Measurements from ENCODE around the gene ACOXL. TPM values are rescaled to one million over a fixed set of nuclear protein-coding genes. Genes with fewer than 3 reads are reported as not detected.
"Not testable (repeated sequence)": the region's sequence is repeated elsewhere in the genome, so short reads cannot be mapped to it uniquely, and the experiment has no call there.

The ACOXL gene
- total and polyA plus RNA-seq, 5 donors from 2014 or later = 0.17 TPM; not detected in 4

DNA sequence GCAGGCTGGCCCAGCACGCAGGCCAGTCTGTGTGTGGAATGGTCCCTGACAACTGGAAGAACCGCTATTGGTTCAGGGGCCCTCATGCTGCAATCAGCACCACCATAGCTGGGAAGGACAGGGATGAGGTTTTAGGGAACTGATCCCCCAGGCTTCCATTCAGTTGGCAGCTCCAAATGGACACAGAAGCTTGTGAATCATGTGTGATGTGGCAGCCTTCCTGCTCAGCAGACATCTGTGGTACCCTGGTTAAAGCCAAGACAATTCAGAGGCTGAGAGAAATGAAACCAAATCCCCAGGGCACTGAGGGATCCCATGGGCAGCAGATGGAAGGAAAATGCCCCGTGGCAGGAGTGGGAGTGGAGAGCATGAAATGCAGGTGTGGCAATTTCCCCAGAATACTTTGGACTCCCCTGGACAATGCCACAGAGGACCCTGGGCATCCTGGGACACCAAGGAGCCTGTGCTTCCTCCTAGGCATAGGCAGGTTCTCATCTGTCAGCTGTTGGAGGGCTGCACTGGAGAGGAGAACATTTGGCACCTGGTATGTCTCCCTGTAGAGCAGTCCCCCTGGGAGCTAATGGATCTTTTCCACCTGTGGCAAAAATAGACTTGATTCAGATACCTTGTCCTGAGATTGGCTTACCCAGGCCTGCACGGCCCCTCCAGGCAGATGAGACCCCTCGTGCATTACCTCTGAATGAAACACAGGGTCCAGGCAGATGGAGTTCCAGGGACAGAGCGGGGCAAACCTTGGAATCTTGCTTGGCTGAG is 226.2 kb downstream of the ACOXL start:
- H3K27ac ChIP-seq (ENCODE audit: insufficient read depth, low read length, poor library complexity, severe bottlenecking) = no peak overlapping the region
- peaks cover 13% of the 10 kb centered on the region for H3K27me3 ChIP-seq (ENCODE audit: control insufficient read depth, insufficient read depth, low read length)
- peaks cover 22% of the 10 kb centered on the region for H3K27me3 Mint-ChIP-seq
- H3K4me1 ChIP-seq (ENCODE audit: control insufficient read depth, insufficient read depth, low read length, poor library complexity, severe bottlenecking) = no peaks in the 10 kb centered on the region
- H3K9me3 Mint-ChIP-seq = peaks cover 0 to 3% (median 0%) of the 10 kb centered on the region in 7 donors
- H3K9me3 ChIP-seq (ENCODE audit: control insufficient read depth in 2 of 2, low read length in 2 of 2) = no peaks in the 10 kb centered on the region
- H3K4me3 Mint-ChIP-seq = no peak overlapping the region
- no peaks in the 10 kb centered on the region for H3K36me3 ChIP-seq (ENCODE audit: control insufficient read depth, insufficient read depth, low read length)
- no peak overlapping the region for H3K4me3 ChIP-seq (ENCODE audit: low read depth, low read length)
- no peaks in the 10 kb centered on the region for H3K4me1 Mint-ChIP-seq
- no peak overlapping the region for H3K27ac Mint-ChIP-seq
- H3K36me3 Mint-ChIP-seq = no peaks in the 10 kb centered on the region
- DNase-seq (no peak), ATAC-seq (ENCODE audit: low read depth in 2 of 2) (no peak)

GRCh38 chr2:110959198-110959597 is 226.8 kb downstream of the ACOXL start:
- Histone ChIP-seq H3K27me3 (ENCODE audit: control insufficient read depth, insufficient read depth, low read length) (peaks cover 15% of the 10 kb centered on the region), H3K27ac (ENCODE audit: insufficient read depth, low read length, poor library complexity, severe bottlenecking) (no peak overlapping the region), H3K36me3 (ENCODE audit: control insufficient read depth, insufficient read depth, low read length) (no peaks in the 10 kb centered on the region), H3K4me3 (ENCODE audit: low read depth, low read length) (no peak overlapping the region), H3K9me3 (ENCODE audit: control insufficient read depth in 2 of 2, low read length in 2 of 2) (no peaks in the 10 kb centered on the region), H3K4me1 (ENCODE audit: control insufficient read depth, insufficient read depth, low read length, poor library complexity, severe bottlenecking) (no peaks in the 10 kb centered on the region)
- peaks cover 0 to 3% (median 0%) of the 10 kb centered on the region in 7 donors for H3K9me3 Mint-ChIP-seq
- H3K4me3 Mint-ChIP-seq = no peak overlapping the region
- no peak for DNase-seq
- no peaks in the 10 kb centered on the region for H3K36me3 Mint-ChIP-seq
- ATAC-seq (ENCODE audit: low read depth in 2 of 2) = no peak
- no peak overlapping the region for H3K27ac Mint-ChIP-seq
- peaks cover 19% of the 10 kb centered on the region for H3K27me3 Mint-ChIP-seq
- no peaks in the 10 kb centered on the region for H3K4me1 Mint-ChIP-seq

DNA sequence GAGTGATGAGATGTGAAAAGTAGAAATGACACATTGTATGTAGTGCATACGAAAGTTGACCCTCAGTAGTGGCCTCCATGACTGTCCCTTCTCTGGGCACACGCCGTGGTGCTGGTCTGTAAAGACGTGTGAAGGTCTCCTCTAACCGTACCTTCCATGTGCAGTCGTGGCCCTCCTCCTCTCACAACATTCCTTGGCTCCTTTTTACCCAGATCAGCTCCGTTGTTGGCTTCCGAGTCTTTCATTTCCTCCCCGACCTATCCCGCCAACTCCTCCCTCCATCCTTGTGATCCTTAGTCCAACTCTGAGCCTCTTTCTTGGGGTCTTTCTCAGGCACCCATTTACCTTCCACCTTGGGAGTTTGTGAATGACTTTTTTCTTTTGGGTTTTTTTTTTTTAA is 227.9 kb downstream of the ACOXL start:
- no peaks in the 10 kb centered on the region for H3K36me3 ChIP-seq (ENCODE audit: control insufficient read depth, insufficient read depth, low read length)
- H3K4me1 ChIP-seq (ENCODE audit: control insufficient read depth, insufficient read depth, low read length, poor library complexity, severe bottlenecking) = no peaks in the 10 kb centered on the region
- no peaks in the 10 kb centered on the region for H3K9me3 ChIP-seq (ENCODE audit: control insufficient read depth in 2 of 2, low read length in 2 of 2)
- H3K27ac ChIP-seq (ENCODE audit: insufficient read depth, low read length, poor library complexity, severe bottlenecking) = no peak overlapping the region
- Mint-ChIP-seq H3K27me3 (peaks cover 19% of the 10 kb centered on the region), H3K36me3 (no peaks in the 10 kb centered on the region), H3K27ac (no peak overlapping the region), H3K9me3 (peaks cover 0 to 5% (median 0%) of the 10 kb centered on the region in 7 donors), H3K4me3 (no peak overlapping the region), H3K4me1 (no peaks in the 10 kb centered on the region)
- H3K27me3 ChIP-seq (ENCODE audit: control insufficient read depth, insufficient read depth, low read length) = peaks cover 15% of the 10 kb centered on the region
- ATAC-seq (ENCODE audit: low read depth in 2 of 2) (no peak), DNase-seq (no peak)
- no peak overlapping the region for H3K4me3 ChIP-seq (ENCODE audit: low read depth, low read length)

DNA sequence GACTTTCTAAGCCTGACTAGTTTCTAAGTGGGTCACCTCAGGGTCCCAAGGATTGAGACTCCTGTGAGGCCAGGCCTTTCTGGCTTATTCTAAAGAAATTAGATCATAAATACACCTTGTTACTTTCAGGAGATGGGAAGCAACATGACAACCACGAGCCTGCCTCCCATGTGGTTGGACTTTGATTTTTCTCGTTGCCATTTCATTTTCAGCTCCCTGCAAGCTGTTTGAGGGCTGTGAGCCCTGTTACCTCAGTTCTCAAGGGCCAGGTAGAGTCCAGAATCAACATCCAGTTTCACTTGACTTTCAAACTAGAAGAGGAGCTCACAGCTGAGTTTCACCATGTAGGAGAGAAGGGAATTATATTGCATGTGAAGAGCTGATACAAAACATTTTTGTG is 228.6 kb downstream of the ACOXL start:
- Mint-ChIP-seq H3K9me3 (peaks cover 0 to 5% (median 0%) of the 10 kb centered on the region in 7 donors), H3K27me3 (peaks cover 24% of the 10 kb centered on the region), H3K4me1 (no peaks in the 10 kb centered on the region), H3K27ac (no peak overlapping the region), H3K4me3 (no peak overlapping the region), H3K36me3 (no peaks in the 10 kb centered on the region)
- Histone ChIP-seq H3K9me3 (ENCODE audit: control insufficient read depth in 2 of 2, low read length in 2 of 2) (no peaks in the 10 kb centered on the region), H3K36me3 (ENCODE audit: control insufficient read depth, insufficient read depth, low read length) (no peaks in the 10 kb centered on the region), H3K27ac (ENCODE audit: insufficient read depth, low read length, poor library complexity, severe bottlenecking) (no peak overlapping the region), H3K4me3 (ENCODE audit: low read depth, low read length) (no peak overlapping the region), H3K4me1 (ENCODE audit: control insufficient read depth, insufficient read depth, low read length, poor library complexity, severe bottlenecking) (no peaks in the 10 kb centered on the region), H3K27me3 (ENCODE audit: control insufficient read depth, insufficient read depth, low read length) (peaks cover 15% of the 10 kb centered on the region)
- no peak for ATAC-seq (ENCODE audit: low read depth in 2 of 2)
- no peak for DNase-seq

DNA sequence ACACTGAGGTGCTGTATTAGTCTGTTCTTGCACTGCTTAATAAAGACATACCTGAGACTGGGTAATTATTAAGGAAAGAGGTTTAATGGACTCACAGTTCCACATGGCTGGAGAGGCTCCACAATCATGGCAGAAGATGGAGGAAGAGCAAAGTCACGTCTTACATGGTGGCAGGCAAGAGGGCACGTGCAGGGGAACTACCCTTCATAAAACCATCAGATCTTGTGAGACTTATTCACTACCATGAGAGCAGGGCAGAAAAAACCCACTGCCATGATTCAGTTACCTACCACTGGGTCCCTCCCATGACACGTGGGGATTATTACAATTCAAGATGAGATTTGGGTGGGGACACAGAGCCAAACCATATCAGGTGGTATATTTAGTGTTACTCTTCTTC is 229.3 kb downstream of the ACOXL start:
- not testable (repeated sequence) for H3K27ac Mint-ChIP-seq; H3K4me3 Mint-ChIP-seq; H3K4me1 ChIP-seq (ENCODE audit: control insufficient read depth, insufficient read depth, low read length, poor library complexity, severe bottlenecking); H3K4me1 Mint-ChIP-seq; H3K36me3 Mint-ChIP-seq; H3K27ac ChIP-seq (ENCODE audit: insufficient read depth, low read length, poor library complexity, severe bottlenecking); DNase-seq; ATAC-seq (ENCODE audit: low read depth in 2 of 2); H3K9me3 ChIP-seq (ENCODE audit: control insufficient read depth in 2 of 2, low read length in 2 of 2); H3K36me3 ChIP-seq (ENCODE audit: control insufficient read depth, insufficient read depth, low read length); H3K4me3 ChIP-seq (ENCODE audit: low read depth, low read length); H3K9me3 Mint-ChIP-seq
- peaks cover 24% of the 10 kb centered on the region for H3K27me3 Mint-ChIP-seq
- peaks cover 15% of the 10 kb centered on the region for H3K27me3 ChIP-seq (ENCODE audit: control insufficient read depth, insufficient read depth, low read length)

GRCh38 chr2:110969696-110970095 is 237.3 kb downstream of the ACOXL start:
- Mint-ChIP-seq H3K4me3 (no peak overlapping the region), H3K4me1 (no peaks in the 10 kb centered on the region), H3K36me3 (no peaks in the 10 kb centered on the region), H3K9me3 (peaks cover 0 to 16% (median 3%) of the 10 kb centered on the region in 7 donors), H3K27ac (peak overlapping the region in 1 of 3 donors; percentile 7), H3K27me3 (peaks cover 41% of the 10 kb centered on the region)
- no peaks in the 10 kb centered on the region for H3K36me3 ChIP-seq (ENCODE audit: control insufficient read depth, insufficient read depth, low read length)
- no peak overlapping the region for H3K27ac ChIP-seq (ENCODE audit: insufficient read depth, low read length, poor library complexity, severe bottlenecking)
- no peaks in the 10 kb centered on the region for H3K9me3 ChIP-seq (ENCODE audit: control insufficient read depth in 2 of 2, low read length in 2 of 2)
- H3K4me3 ChIP-seq (ENCODE audit: low read depth, low read length) = no peak overlapping the region
- H3K27me3 ChIP-seq (ENCODE audit: control insufficient read depth, insufficient read depth, low read length) = peaks cover 10% of the 10 kb centered on the region
- no peak for ATAC-seq (ENCODE audit: low read depth in 2 of 2)
- no peaks in the 10 kb centered on the region for H3K4me1 ChIP-seq (ENCODE audit: control insufficient read depth, insufficient read depth, low read length, poor library complexity, severe bottlenecking)
- no peak for DNase-seq

GRCh38 chr2:110970201-110970600 is 237.8 kb downstream of the ACOXL start:
- H3K27ac Mint-ChIP-seq = no peak overlapping the region
- H3K27ac ChIP-seq (ENCODE audit: insufficient read depth, low read length, poor library complexity, severe bottlenecking) = no peak overlapping the region
- no peaks in the 10 kb centered on the region for H3K36me3 ChIP-seq (ENCODE audit: control insufficient read depth, insufficient read depth, low read length)
- no peaks in the 10 kb centered on the region for H3K4me1 ChIP-seq (ENCODE audit: control insufficient read depth, insufficient read depth, low read length, poor library complexity, severe bottlenecking)
- H3K9me3 Mint-ChIP-seq = peaks cover 0 to 16% (median 0%) of the 10 kb centered on the region in 7 donors
- DNase-seq (no peak), ATAC-seq (ENCODE audit: low read depth in 2 of 2) (no peak)
- H3K27me3 Mint-ChIP-seq = peaks cover 40% of the 10 kb centered on the region
- H3K4me1 Mint-ChIP-seq = no peaks in the 10 kb centered on the region
- H3K4me3 Mint-ChIP-seq = no peak overlapping the region
- no peaks in the 10 kb centered on the region for H3K9me3 ChIP-seq (ENCODE audit: control insufficient read depth in 2 of 2, low read length in 2 of 2)
- H3K4me3 ChIP-seq (ENCODE audit: low read depth, low read length) = no peak overlapping the region
- peaks cover 10% of the 10 kb centered on the region for H3K27me3 ChIP-seq (ENCODE audit: control insufficient read depth, insufficient read depth, low read length)
- H3K36me3 Mint-ChIP-seq = no peaks in the 10 kb centered on the region

DNA sequence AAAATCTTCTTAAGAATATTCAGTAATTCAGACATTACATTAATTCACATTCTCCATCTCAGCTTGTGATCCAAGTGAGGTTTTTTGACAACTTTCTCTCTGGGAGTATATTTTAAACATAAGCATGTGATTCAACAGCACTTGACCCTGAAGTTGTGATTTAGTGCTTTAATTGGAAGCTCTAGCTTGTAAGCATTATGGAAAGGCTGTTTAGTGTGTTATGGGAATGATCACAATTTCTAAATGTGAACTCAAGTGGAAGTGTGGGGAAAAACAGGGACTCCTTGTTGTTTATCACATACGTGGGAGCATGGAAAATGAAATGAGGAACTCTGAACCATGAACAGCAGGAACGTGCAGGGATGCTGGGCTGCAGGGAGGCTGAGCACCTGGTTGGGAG is 239.4 kb downstream of the ACOXL start:
- Histone ChIP-seq H3K9me3 (ENCODE audit: control insufficient read depth in 2 of 2, low read length in 2 of 2) (no peaks in the 10 kb centered on the region), H3K4me3 (ENCODE audit: low read depth, low read length) (no peak overlapping the region), H3K4me1 (ENCODE audit: control insufficient read depth, insufficient read depth, low read length, poor library complexity, severe bottlenecking) (no peaks in the 10 kb centered on the region), H3K27me3 (ENCODE audit: control insufficient read depth, insufficient read depth, low read length) (peaks cover 10% of the 10 kb centered on the region), H3K36me3 (ENCODE audit: control insufficient read depth, insufficient read depth, low read length) (no peaks in the 10 kb centered on the region), H3K27ac (ENCODE audit: insufficient read depth, low read length, poor library complexity, severe bottlenecking) (no peak overlapping the region)
- DNase-seq = no peak
- Mint-ChIP-seq H3K9me3 (peaks cover 0 to 17% (median 1%) of the 10 kb centered on the region in 7 donors), H3K27ac (no peak overlapping the region), H3K4me3 (no peak overlapping the region), H3K4me1 (no peaks in the 10 kb centered on the region), H3K27me3 (peaks cover 44% of the 10 kb centered on the region), H3K36me3 (no peaks in the 10 kb centered on the region)
- ATAC-seq (ENCODE audit: low read depth in 2 of 2) = no peak
